ENCODE measurements around the gene TLNRD1.

The TLNRD1 gene

DNA sequence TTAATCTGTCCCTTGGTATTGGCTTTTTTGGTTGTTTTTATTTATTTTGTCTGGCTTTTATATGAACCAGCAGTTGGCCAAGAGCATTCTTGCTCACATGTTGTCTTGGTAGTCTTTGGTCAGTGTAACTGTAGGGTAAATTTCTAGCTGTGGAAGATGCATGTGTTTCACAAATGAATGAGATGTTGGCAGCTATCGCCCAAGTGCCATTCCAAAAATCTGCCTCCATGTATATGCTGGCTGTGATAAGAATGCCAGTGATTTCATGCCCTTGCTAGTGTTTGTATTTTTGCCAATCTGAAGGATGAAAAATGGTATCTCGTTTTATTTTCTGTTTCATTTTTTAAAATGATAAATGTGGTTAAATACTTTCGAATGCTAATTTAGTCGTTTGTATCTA lies 50.1 kb downstream of the TLNRD1 start:
- TF ChIP-seq, protein P1, sequence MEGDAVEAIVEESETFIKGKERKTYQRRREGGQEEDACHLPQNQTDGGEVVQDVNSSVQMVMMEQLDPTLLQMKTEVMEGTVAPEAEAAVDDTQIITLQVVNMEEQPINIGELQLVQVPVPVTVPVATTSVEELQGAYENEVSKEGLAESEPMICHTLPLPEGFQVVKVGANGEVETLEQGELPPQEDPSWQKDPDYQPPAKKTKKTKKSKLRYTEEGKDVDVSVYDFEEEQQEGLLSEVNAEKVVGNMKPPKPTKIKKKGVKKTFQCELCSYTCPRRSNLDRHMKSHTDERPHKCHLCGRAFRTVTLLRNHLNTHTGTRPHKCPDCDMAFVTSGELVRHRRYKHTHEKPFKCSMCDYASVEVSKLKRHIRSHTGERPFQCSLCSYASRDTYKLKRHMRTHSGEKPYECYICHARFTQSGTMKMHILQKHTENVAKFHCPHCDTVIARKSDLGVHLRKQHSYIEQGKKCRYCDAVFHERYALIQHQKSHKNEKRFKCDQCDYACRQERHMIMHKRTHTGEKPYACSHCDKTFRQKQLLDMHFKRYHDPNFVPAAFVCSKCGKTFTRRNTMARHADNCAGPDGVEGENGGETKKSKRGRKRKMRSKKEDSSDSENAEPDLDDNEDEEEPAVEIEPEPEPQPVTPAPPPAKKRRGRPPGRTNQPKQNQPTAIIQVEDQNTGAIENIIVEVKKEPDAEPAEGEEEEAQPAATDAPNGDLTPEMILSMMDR (IDR thresholded peaks at IDR 0.05; ENCODE audit: low read length): no peak
- no peak for TF ChIP-seq EZH2 (IDR thresholded peaks at IDR 0.05; ENCODE audit: borderline replicate concordance, low read length)
- no peak overlapping the region for H3K9ac ChIP-seq (ENCODE audit: low read length)
- no peaks in the 10 kb centered on the region for H3K4me1 ChIP-seq (ENCODE audit: insufficient read depth, low read length, severe bottlenecking)
- no peak overlapping the region for H2AFZ ChIP-seq (ENCODE audit: low read length)
- no peaks in the 10 kb centered on the region for H3K79me2 ChIP-seq (ENCODE audit: insufficient read depth, low read length)
- no peaks in the 10 kb centered on the region for H3K9me3 ChIP-seq (ENCODE audit: low read length)
- no peak overlapping the region for H3K4me3 ChIP-seq (ENCODE audit: low read depth, low read length, poor library complexity, severe bottlenecking)
- no peak overlapping the region for H3K27ac ChIP-seq (ENCODE audit: low read depth, low read length, poor library complexity, severe bottlenecking)
- no peaks in the 10 kb centered on the region for H3K36me3 ChIP-seq (ENCODE audit: insufficient read depth, low read length)
- H4K20me1 ChIP-seq (ENCODE audit: insufficient read depth, low read length): no peaks in the 10 kb centered on the region
- no peaks in the 10 kb centered on the region for H3K27me3 ChIP-seq (ENCODE audit: insufficient read depth, low read length)
- no peaks in the 10 kb centered on the region for H3K9me2 ChIP-seq (ENCODE audit: low read depth, low read length)
- H3K4me2 ChIP-seq (ENCODE audit: low read length): no peak overlapping the region
- H3F3A ChIP-seq (ENCODE audit: insufficient read depth, low read length): no peaks in the 10 kb centered on the region

DNA sequence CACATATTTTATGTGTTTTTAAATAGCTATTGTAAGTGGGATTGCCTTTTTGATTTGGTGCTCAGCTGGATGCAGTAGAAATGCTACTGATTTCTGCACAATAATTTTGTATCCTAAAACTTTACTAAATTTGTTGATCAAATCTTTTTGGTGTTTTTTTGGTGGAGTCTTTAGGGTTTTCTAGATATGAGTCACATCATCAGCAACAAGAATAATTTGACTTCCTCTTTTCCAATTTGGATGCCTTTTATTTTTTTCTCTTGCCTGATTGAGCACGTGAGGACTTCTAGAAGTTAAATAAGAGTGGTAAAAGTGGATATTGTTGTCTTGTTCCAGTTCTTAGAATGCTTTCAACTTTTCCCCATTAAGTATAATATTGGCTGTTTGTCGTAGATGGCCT lies 51.3 kb downstream of the TLNRD1 start:
- Histone ChIP-seq H3K27ac (ENCODE audit: low read depth, low read length, poor library complexity, severe bottlenecking) (no peak overlapping the region), H3K4me2 (ENCODE audit: low read length) (no peak overlapping the region), H3K4me3 (ENCODE audit: low read depth, low read length, poor library complexity, severe bottlenecking) (no peak overlapping the region), H3K9ac (ENCODE audit: low read length) (no peak overlapping the region), H3K9me2 (ENCODE audit: low read depth, low read length) (no peaks in the 10 kb centered on the region), H4K20me1 (ENCODE audit: insufficient read depth, low read length) (no peaks in the 10 kb centered on the region), H3K9me3 (ENCODE audit: low read length) (no peaks in the 10 kb centered on the region), H3K27me3 (ENCODE audit: insufficient read depth, low read length) (no peaks in the 10 kb centered on the region), H2AFZ (ENCODE audit: low read length) (no peak overlapping the region), H3K4me1 (ENCODE audit: insufficient read depth, low read length, severe bottlenecking) (no peaks in the 10 kb centered on the region), H3K36me3 (ENCODE audit: insufficient read depth, low read length) (no peaks in the 10 kb centered on the region), H3F3A (ENCODE audit: insufficient read depth, low read length) (no peaks in the 10 kb centered on the region), H3K79me2 (ENCODE audit: insufficient read depth, low read length) (no peaks in the 10 kb centered on the region)
- TF ChIP-seq, protein P1 (IDR thresholded peaks at IDR 0.05; ENCODE audit: low read length): no peak
- no peak for TF ChIP-seq EZH2 (IDR thresholded peaks at IDR 0.05; ENCODE audit: borderline replicate concordance, low read length)

DNA sequence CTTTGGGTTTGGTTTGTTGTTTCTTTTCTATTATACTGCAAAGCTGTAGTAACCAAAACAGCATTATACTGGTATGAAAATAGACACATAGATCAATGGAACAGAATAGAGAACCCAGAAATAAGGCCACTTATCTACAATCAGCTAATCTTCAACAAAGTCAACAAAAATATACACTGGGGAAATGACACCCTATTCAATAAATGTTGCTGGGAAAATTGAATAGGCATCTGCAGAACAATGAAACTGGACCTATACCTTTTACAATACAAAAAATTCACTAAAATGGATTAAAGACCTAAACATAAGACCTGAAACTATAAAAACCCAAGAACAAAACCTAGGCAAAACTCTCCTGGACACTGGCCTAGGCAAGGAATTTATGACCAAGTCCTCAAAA lies 52.9 kb downstream of the TLNRD1 start:
- H4K20me1 ChIP-seq (ENCODE audit: insufficient read depth, low read length): no peaks in the 10 kb centered on the region
- H2AFZ ChIP-seq (ENCODE audit: low read length): no peak overlapping the region
- no peaks in the 10 kb centered on the region for H3K9me2 ChIP-seq (ENCODE audit: low read depth, low read length)
- H3K9me3 ChIP-seq (ENCODE audit: low read length): no peaks in the 10 kb centered on the region
- H3K79me2 ChIP-seq (ENCODE audit: insufficient read depth, low read length): no peaks in the 10 kb centered on the region
- H3K4me1 ChIP-seq (ENCODE audit: insufficient read depth, low read length, severe bottlenecking): no peaks in the 10 kb centered on the region
- TF ChIP-seq EZH2 (IDR thresholded peaks at IDR 0.05; ENCODE audit: borderline replicate concordance, low read length): no peak
- TF ChIP-seq, protein P1 (IDR thresholded peaks at IDR 0.05; ENCODE audit: low read length): no peak
- H3K27ac ChIP-seq (ENCODE audit: low read depth, low read length, poor library complexity, severe bottlenecking): no peak overlapping the region
- H3K4me3 ChIP-seq (ENCODE audit: low read depth, low read length, poor library complexity, severe bottlenecking): no peak overlapping the region
- H3K27me3 ChIP-seq (ENCODE audit: insufficient read depth, low read length): peaks cover 1% of the 10 kb centered on the region; the same call in 1 of the 2 replicates
- no peak overlapping the region for H3K4me2 ChIP-seq (ENCODE audit: low read length)
- no peak overlapping the region for H3K9ac ChIP-seq (ENCODE audit: low read length)
- H3F3A ChIP-seq (ENCODE audit: insufficient read depth, low read length): no peaks in the 10 kb centered on the region
- no peaks in the 10 kb centered on the region for H3K36me3 ChIP-seq (ENCODE audit: insufficient read depth, low read length)

All from OCI-LY1 (cell line).